Smooth muscle cell (in vitro differentiated cells): Measurements from ENCODE around the gene STX10. TPM values are rescaled to one million over a fixed set of nuclear protein-coding genes. Genes with fewer than 3 reads are reported as not detected.
"Not testable (repeated sequence)": the region's sequence is repeated elsewhere in the genome, so short reads cannot be mapped to it uniquely, and the experiment has no call there.

ENCODE experiments used
- DNase-seq: peaks from one replicate; lab custom pipeline; 2025; ENCODE audit not compliant: unreplicated experiment; lab: John Stamatoyannopoulos, UW
- H2AFZ ChIP-seq: fragments of 200-600 bp; sonication (generic); 2 replicates; pipeline ENCODE4 v1.6.0; 2016; ENCODE audit warnings: antibody characterized with exemption, low read depth, mild to moderate bottlenecking
- H3F3A ChIP-seq: fragments of 200-600 bp; sonication (generic); 2 replicates; pipeline ENCODE4 v1.6.0; 2017; ENCODE audit warnings: antibody characterized with exemption, low read depth
- H3K27ac ChIP-seq: fragments of 200-600 bp; sonication (generic); 2 replicates; pipeline ENCODE4 v1.5.1; 2016; ENCODE audit warnings: low read depth, mild to moderate bottlenecking
- H3K27me3 ChIP-seq: fragments of 200-600 bp; sonication (generic); 2 replicates; pipeline ENCODE4 v1.6.1; 2016; ENCODE audit warnings: low read depth, mild to moderate bottlenecking
- H3K36me3 ChIP-seq: fragments of 200-600 bp; sonication (generic); 2 replicates; pipeline ENCODE4 v1.5.1; 2016; ENCODE audit warnings: low read depth
- H3K4me1 ChIP-seq: fragments of 200-600 bp; sonication (generic); 2 replicates; pipeline ENCODE4 v1.5.1; 2016; ENCODE audit warnings: low read depth
- H3K4me2 ChIP-seq: fragments of 200-600 bp; sonication (generic); 2 replicates; pipeline ENCODE4 v1.6.0; 2016; ENCODE audit warnings: mild to moderate bottlenecking
- H3K4me3 ChIP-seq: fragments of 200-600 bp; sonication (generic); 2 replicates; pipeline ENCODE4 v1.5.1; 2016; ENCODE audit warnings: mild to moderate bottlenecking
- H3K79me2 ChIP-seq: fragments of 200-600 bp; sonication (generic); 2 replicates; pipeline ENCODE4 v1.6.0; 2016; ENCODE audit warnings: low read depth, mild to moderate bottlenecking
- H3K9ac ChIP-seq: fragments of 200-600 bp; sonication (generic); 2 replicates; pipeline ENCODE4 v1.6.0; 2016; ENCODE audit warnings: low read depth
- H3K9me3 ChIP-seq: fragments of 200-600 bp; sonication (generic); replicated peaks from 2 replicates; pipeline ENCODE4 v1.5.1; 2016; ENCODE audit warnings: low read depth
- H4K20me1 ChIP-seq: fragments of 200-600 bp; sonication (generic); 2 replicates; pipeline ENCODE4 v1.6.0; 2016; ENCODE audit warnings: low read depth
- CTCF ChIP-seq: fragments of 200-600 bp; sonication (generic); IDR thresholded peaks from 2 replicates; pipeline ENCODE4 v1.5.1; 2017; ENCODE audit warnings: borderline replicate concordance, mild to moderate bottlenecking, antibody characterized with exemption; ENCODE audit not compliant: insufficient read depth, poor library complexity, severe bottlenecking
- WGBS: methylation state at CpG from one replicate; pipeline ENCODE4 v1.1.7; 2016; ENCODE audit warnings: low lambda C conversion rate; 5-methylcytosine and 5-hydroxymethylcytosine counted together
- polyA plus RNA-seq: library from polyadenylated mRNA; unstranded; fragments of >200 nt; fragmentation: Nextera tagmentation; extraction: Ambion mirVana; gene quantifications from 2 replicates; pipeline ENCODE4 v1.2.1, GENCODE V29; 2016
- total RNA-seq: library from RNA; depleted of rRNA; stranded (reverse); fragments of >200 nt; gene quantifications from 2 replicates; pipeline ENCODE4 v1.2.3, GENCODE V29; 2014

The STX10 gene
- total and polyA plus RNA-seq, 2 experiments from 2014 or later, result 59.6 to 69.1 TPM

- no peak for TF ChIP-seq CTCF
- no peak overlapping the region for H3K4me2 ChIP-seq
- H4K20me1 ChIP-seq, result no peaks in the 10 kb centered on the region
- H3K9me3 ChIP-seq, result no peaks in the 10 kb centered on the region
- H3K79me2 ChIP-seq, result no peaks in the 10 kb centered on the region
- no peaks in the 10 kb centered on the region for H3K4me1 ChIP-seq
- DNase-seq, result no peak
- 78% methylated on average over 19 of the region's 19 CpGs for WGBS
- no peaks in the 10 kb centered on the region for H3K36me3 ChIP-seq
- H2AFZ ChIP-seq, result no peak overlapping the region
- H3K27ac ChIP-seq, result no peak overlapping the region
- H3K9ac ChIP-seq, result no peak overlapping the region
- H3F3A ChIP-seq, result no peaks in the 10 kb centered on the region
- no peak overlapping the region for H3K4me3 ChIP-seq
- no peaks in the 10 kb centered on the region for H3K27me3 ChIP-seq
These were observed 40.8 kb upstream of the STX10 start for GRCh38 chr19:13190781-13191540.

GRCh38 chr19:13189600-13189999 is 39.4 kb upstream of the STX10 start:
- Histone ChIP-seq H3K4me1 (no peaks in the 10 kb centered on the region), H3K27ac (no peak overlapping the region), H4K20me1 (no peaks in the 10 kb centered on the region), H3K9me3 (no peaks in the 10 kb centered on the region), H3F3A (no peaks in the 10 kb centered on the region), H3K4me2 (no peak overlapping the region), H3K4me3 (no peak overlapping the region), H3K36me3 (no peaks in the 10 kb centered on the region), H3K27me3 (no peaks in the 10 kb centered on the region), H2AFZ (no peak overlapping the region), H3K79me2 (no peaks in the 10 kb centered on the region), H3K9ac (no peak overlapping the region)
- no peak for DNase-seq
- 70% methylated on average over 4 of the region's 4 CpGs for WGBS
- TF ChIP-seq CTCF, result no peak

GRCh38 chr19:13187419-13187818 is 37.2 kb upstream of the STX10 start:
- H3K4me3 ChIP-seq, result no peak overlapping the region
- no peaks in the 10 kb centered on the region for H4K20me1 ChIP-seq
- H3F3A ChIP-seq, result no peaks in the 10 kb centered on the region
- no peak for TF ChIP-seq CTCF
- H3K4me1 ChIP-seq, result no peaks in the 10 kb centered on the region
- DNase-seq, result no peak
- H3K27me3 ChIP-seq, result no peaks in the 10 kb centered on the region
- WGBS, result 96% methylated on average over 4 of the region's 4 CpGs
- no peaks in the 10 kb centered on the region for H3K9me3 ChIP-seq
- H3K4me2 ChIP-seq, result no peak overlapping the region
- H3K36me3 ChIP-seq, result no peaks in the 10 kb centered on the region
- no peak overlapping the region for H3K9ac ChIP-seq
- no peak overlapping the region for H2AFZ ChIP-seq
- no peak overlapping the region for H3K27ac ChIP-seq
- H3K79me2 ChIP-seq, result no peaks in the 10 kb centered on the region

- H3K79me2 ChIP-seq, H2AFZ ChIP-seq, H3K9ac ChIP-seq, H3K27ac ChIP-seq, H3K36me3 ChIP-seq, H3K4me1 ChIP-seq, H3F3A ChIP-seq, H3K4me2 ChIP-seq, H3K9me3 ChIP-seq, H4K20me1 ChIP-seq, H3K27me3 ChIP-seq, H3K4me3 ChIP-seq, DNase-seq: not testable (repeated sequence)
- WGBS, result 95% methylated on average over 32 of the region's 38 CpGs
These were observed 36.5 kb upstream of the STX10 start for GRCh38 chr19:13186688-13187087.

GRCh38 chr19:13185763-13186657 is 35.8 kb upstream of the STX10 start:
- H3K36me3 ChIP-seq, result not testable (repeated sequence)

GRCh38 chr19:13184926-13185325 is 34.8 kb upstream of the STX10 start:
- not testable (repeated sequence) for H3K27ac ChIP-seq, H3K27me3 ChIP-seq, H2AFZ ChIP-seq, H3K4me1 ChIP-seq, H3K9me3 ChIP-seq, H3F3A ChIP-seq, H3K9ac ChIP-seq, H3K4me3 ChIP-seq, H3K4me2 ChIP-seq, H4K20me1 ChIP-seq, H3K79me2 ChIP-seq, H3K36me3 ChIP-seq, DNase-seq
- 93% methylated on average over 23 of the region's 23 CpGs for WGBS

More at GRCh38 chr19:13185763-13186657, 35.8 kb upstream of the STX10 start:
- not testable (repeated sequence) for H3K9ac ChIP-seq, H3K4me1 ChIP-seq, H3K79me2 ChIP-seq, H3K9me3 ChIP-seq, H2AFZ ChIP-seq, DNase-seq, H4K20me1 ChIP-seq, H3K27ac ChIP-seq, H3K4me3 ChIP-seq, H3F3A ChIP-seq, H3K27me3 ChIP-seq, H3K4me2 ChIP-seq
- WGBS, result 91% methylated on average over 22 of the region's 22 CpGs
